Activated CD4-positive, alpha-beta T cell treated with anti-CD3 and anti-CD28 coated beads, Interleukin-2, amount 50 U/mL, for 16 hours (primary cell): ENCODE data around the gene PRR7.

Experiments
- DNase-seq: peaks from one replicate; pipeline ENCODE4 v3.0.0-alpha.2; 2020

PRR7 gene

GRCh38 chr5:177502886-177503285 lies 56.3 kb downstream of the PRR7 start:
- DNase-seq = no peak

GRCh38 chr5:177503351-177504085 lies 56.9 kb downstream of the PRR7 start:
- DNase-seq = no peak

- DNase-seq = no peak
Observed at GRCh38 chr5:177504086-177505056, 57.8 kb downstream of the PRR7 start.

- no peak for DNase-seq
Observed at GRCh38 chr5:177505075-177505474, 58.5 kb downstream of the PRR7 start.
